Epithelial cell of prostate (primary cell): ENCODE results near the gene PKDREJ.
"Not testable (repeated sequence)": the region's sequence is repeated elsewhere in the genome, so short reads cannot be mapped to it uniquely, and the experiment has no call there.

Source experiments
- DNase-seq: peaks from one replicate; pipeline ENCODE4 v3.0.0-alpha.2; 2011; ENCODE audit warnings: low read depth, low spot score
- H3K27ac ChIP-seq: fragments of 450-650 bp; 2 replicates; pipeline ENCODE4 v1.5.1; 2017; ENCODE audit warnings: mild to moderate bottlenecking

PKDREJ gene

GRCh38 chr22:46273432-46274148 lies 10.4 kb upstream of the PKDREJ start:
- no peak overlapping the region for H3K27ac ChIP-seq
- DNase-seq, result no peak

- H3K27ac ChIP-seq, result no peak overlapping the region
- DNase-seq, result no peak
These were observed 9.8 kb upstream of the PKDREJ start for GRCh38 chr22:46272762-46273431.

GRCh38 chr22:46272196-46272595 lies 9.1 kb upstream of the PKDREJ start:
- no peak overlapping the region for H3K27ac ChIP-seq
- DNase-seq, result no peak

- DNase-seq, result no peak
- no peak overlapping the region for H3K27ac ChIP-seq
These were observed 6.4 kb upstream of the PKDREJ start for GRCh38 chr22:46269564-46269963.

- no peak within 1 kb of the TSS for H3K27ac ChIP-seq
- no peak for DNase-seq
These were observed 4.5 kb upstream of the PKDREJ start, which contains the start of gene TTC38 for GRCh38 chr22:46267431-46268279. Gene TTC38 (plus strand): TSS chr22:46268008. CDS start chr22:46268040, 32 bp downstream.

GRCh38 chr22:46265627-46266026 lies 2.5 kb upstream of the PKDREJ start:
- not testable (repeated sequence) for H3K27ac ChIP-seq, DNase-seq

GRCh38 chr22:46264520-46264919 lies 1.4 kb upstream of the PKDREJ start:
- H3K27ac ChIP-seq, DNase-seq: not testable (repeated sequence)

GRCh38 chr22:46262449-46263215 lies 511 bp downstream of the PKDREJ start:
- no peak for DNase-seq
- no peak overlapping the region for H3K27ac ChIP-seq

- DNase-seq, result no peak
- no peak overlapping the region for H3K27ac ChIP-seq
These were observed 3.1 kb downstream of the PKDREJ start for GRCh38 chr22:46260038-46260437.

- H3K27ac ChIP-seq, result no peak overlapping the region
- DNase-seq, result no peak
These were observed 3.8 kb downstream of the PKDREJ start for GRCh38 chr22:46259374-46259773.

- DNase-seq, result peak; percentile 56
- no peak overlapping the region for H3K27ac ChIP-seq
These were observed 6.7 kb downstream of the PKDREJ start for GRCh38 chr22:46256358-46256958.

- DNase-seq, result no peak
- H3K27ac ChIP-seq, result no peak overlapping the region
These were observed 11.2 kb downstream of the PKDREJ start for GRCh38 chr22:46251816-46252380.

- H3K27ac ChIP-seq, result no peak overlapping the region
- no peak for DNase-seq
These were observed 11.9 kb downstream of the PKDREJ start for GRCh38 chr22:46251266-46251665.

GRCh38 chr22:46250783-46251125 lies 12.4 kb downstream of the PKDREJ start:
- DNase-seq, result no peak
- peak overlapping the region; percentile 36 for H3K27ac ChIP-seq

GRCh38 chr22:46250035-46250782 lies 12.9 kb downstream of the PKDREJ start, which contains the start of gene CDPF1:
Gene CDPF1 (minus strand): TSS chr22:46250293. CDS start chr22:46248284, 2,009 bp downstream.
- H3K27ac ChIP-seq, result peak within 1 kb of the TSS; percentile 36
- peak; percentile 26 for DNase-seq

- DNase-seq, result no peak
- no peak overlapping the region for H3K27ac ChIP-seq
These were observed 15.6 kb downstream of the PKDREJ start for GRCh38 chr22:46247443-46247975.

GRCh38 chr22:46246178-46246577 lies 17.0 kb downstream of the PKDREJ start:
- no peak overlapping the region for H3K27ac ChIP-seq
- no peak for DNase-seq

GRCh38 chr22:46245511-46245910 lies 17.6 kb downstream of the PKDREJ start:
- no peak overlapping the region for H3K27ac ChIP-seq
- no peak for DNase-seq
